Tibial artery (tissue), 4 donors: ENCODE results near the gene ERRFI1.
A peak's percentile ranks its signal among the peaks of the same experiment; 100 is the strongest.
"Not testable (repeated sequence)": the region's sequence is repeated elsewhere in the genome, so short reads cannot be mapped to it uniquely, and the experiment has no call there.

Experiments
- DNase-seq, 2 donors: peaks; one replicate each; pipeline ENCODE4 v3.0.0-alpha.2; 2019
- H3K27ac ChIP-seq, 2 donors: fragments of 200-600 bp; sonication (generic) in 1 of 2; 1 replicate in 1 of 2; 2 replicates in 1 of 2; pipeline ENCODE4 v1.5.1; 2018 to 2019; ENCODE audit warnings: mild to moderate bottlenecking in 1 of 2
- H3K27me3 ChIP-seq, 2 donors: fragments of 200-600 bp; sonication (generic) in 1 of 2; one replicate each; pipeline versions ENCODE4 v1.5.1 to v1.6.0; 2016 to 2019
- H3K36me3 ChIP-seq, 3 donors: fragments of 200-600 bp; sonication (generic) in 2 of 3; one replicate each; pipeline ENCODE4 v1.5.1; 2016 to 2019; ENCODE audit warnings: mild to moderate bottlenecking in 2 of 3
- H3K4me1 ChIP-seq, 4 donors: fragments of 200-600 bp; sonication (generic) in 2 of 4; 1 replicate in 3 of 4; 2 replicates in 1 of 4; pipeline ENCODE4 v1.5.1; 2016 to 2019
- H3K4me3 ChIP-seq, 2 donors: fragments of 200-600 bp; sonication (generic) in 1 of 2; 1 replicate in 1 of 2; 2 replicates in 1 of 2; pipeline ENCODE4 v1.5.1; 2018 to 2019; ENCODE audit warnings: mild to moderate bottlenecking in 2 of 2
- H3K9me3 ChIP-seq, 3 donors: fragments of 200-600 bp; sonication (generic) in 1 of 3; one replicate each; pipeline ENCODE4 v1.5.1; 2016 to 2019
- intact Hi-C: fragments of 100-400 bp; cut with DNase I; formaldehyde crosslinking; loops from one replicate; pipeline ENCODE4 v1.15.0; 2023; ENCODE audit warnings: low total_unique reads
- TF ChIP-seq, protein P1 (sequence below), 2 experiments: fragments of 200-600 bp in 1 of 2; fragments of 450-650 bp in 1 of 2; IDR thresholded peaks; one replicate each; pipeline ENCODE4 v1.5.1; 2017 to 2019; ENCODE audit warnings: antibody characterized with exemption in 2 of 2, mild to moderate bottlenecking in 1 of 2, moderate library complexity in 1 of 2

ERRFI1 gene

GRCh38 chr1:8059161-8059622 is 33.1 kb upstream of the ERRFI1 start:
- Histone ChIP-seq H3K27ac (peak overlapping the region; percentile 67 to 84), H3K36me3 (no peaks in the 10 kb centered on the region), H3K4me3 (no peak overlapping the region), H3K4me1 (peaks cover 0 to 78% (median 36%) of the 10 kb centered on the region in 4 donors), H3K9me3 (no peaks in the 10 kb centered on the region), H3K27me3 (no peaks in the 10 kb centered on the region)
- intact Hi-C loops, result no loop called here
- no peak for DNase-seq
- TF ChIP-seq, protein P1, sequence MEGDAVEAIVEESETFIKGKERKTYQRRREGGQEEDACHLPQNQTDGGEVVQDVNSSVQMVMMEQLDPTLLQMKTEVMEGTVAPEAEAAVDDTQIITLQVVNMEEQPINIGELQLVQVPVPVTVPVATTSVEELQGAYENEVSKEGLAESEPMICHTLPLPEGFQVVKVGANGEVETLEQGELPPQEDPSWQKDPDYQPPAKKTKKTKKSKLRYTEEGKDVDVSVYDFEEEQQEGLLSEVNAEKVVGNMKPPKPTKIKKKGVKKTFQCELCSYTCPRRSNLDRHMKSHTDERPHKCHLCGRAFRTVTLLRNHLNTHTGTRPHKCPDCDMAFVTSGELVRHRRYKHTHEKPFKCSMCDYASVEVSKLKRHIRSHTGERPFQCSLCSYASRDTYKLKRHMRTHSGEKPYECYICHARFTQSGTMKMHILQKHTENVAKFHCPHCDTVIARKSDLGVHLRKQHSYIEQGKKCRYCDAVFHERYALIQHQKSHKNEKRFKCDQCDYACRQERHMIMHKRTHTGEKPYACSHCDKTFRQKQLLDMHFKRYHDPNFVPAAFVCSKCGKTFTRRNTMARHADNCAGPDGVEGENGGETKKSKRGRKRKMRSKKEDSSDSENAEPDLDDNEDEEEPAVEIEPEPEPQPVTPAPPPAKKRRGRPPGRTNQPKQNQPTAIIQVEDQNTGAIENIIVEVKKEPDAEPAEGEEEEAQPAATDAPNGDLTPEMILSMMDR (IDR thresholded peaks at IDR 0.05), result no peak

- H3K27ac ChIP-seq, result peak overlapping the region; percentile 21 to 84
- intact Hi-C loops, H3K9me3 ChIP-seq, H3K27me3 ChIP-seq, DNase-seq, H3K4me3 ChIP-seq, H3K36me3 ChIP-seq: not testable (repeated sequence)
- peaks cover 0 to 77% (median 37%) of the 10 kb centered on the region in 4 donors for H3K4me1 ChIP-seq
Measured at GRCh38 chr1:8057779-8058178, 31.7 kb upstream of the ERRFI1 start.

DNA sequence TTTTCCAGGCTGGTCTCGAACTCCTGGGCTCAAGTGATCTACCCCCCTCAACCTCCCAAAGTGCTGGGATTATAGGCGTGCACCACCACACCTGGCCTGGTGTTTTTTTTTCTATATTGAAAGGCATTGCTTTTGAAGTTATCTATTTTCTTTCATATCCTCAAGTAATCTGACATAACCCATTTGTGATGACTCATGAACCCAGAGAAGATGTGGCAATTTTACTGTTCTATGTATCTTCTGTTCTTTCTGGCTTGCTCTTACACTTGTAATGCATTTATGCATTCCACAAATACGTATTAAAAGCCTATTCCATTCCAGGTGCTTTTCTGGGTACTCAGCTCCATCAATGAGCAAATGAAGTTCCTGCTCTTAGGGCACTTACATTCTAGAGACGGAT is 29.9 kb upstream of the ERRFI1 start:
- no peaks in the 10 kb centered on the region for H3K9me3 ChIP-seq
- TF ChIP-seq, protein P1 (IDR thresholded peaks at IDR 0.05), result no peak
- no peaks in the 10 kb centered on the region for H3K36me3 ChIP-seq
- H3K27me3 ChIP-seq, result no peaks in the 10 kb centered on the region
- intact Hi-C loops, result no loop called here
- no peak overlapping the region for H3K4me3 ChIP-seq
- no peak for DNase-seq
- peaks cover 0 to 61% (median 30%) of the 10 kb centered on the region in 4 donors for H3K4me1 ChIP-seq
- no peak overlapping the region for H3K27ac ChIP-seq

GRCh38 chr1:8053878-8054567 is 27.9 kb upstream of the ERRFI1 start:
- no peak overlapping the region for H3K4me3 ChIP-seq
- no peak for DNase-seq
- H3K36me3 ChIP-seq, result no peaks in the 10 kb centered on the region
- H3K27ac ChIP-seq, result peak overlapping the region; percentile 48 to 56
- H3K27me3 ChIP-seq, result no peaks in the 10 kb centered on the region
- H3K4me1 ChIP-seq, result peaks cover 0 to 41% (median 13%) of the 10 kb centered on the region in 4 donors
- TF ChIP-seq, protein P1 (IDR thresholded peaks at IDR 0.05), result no peak
- intact Hi-C loops, result no loop called here
- H3K9me3 ChIP-seq, result no peaks in the 10 kb centered on the region

DNA sequence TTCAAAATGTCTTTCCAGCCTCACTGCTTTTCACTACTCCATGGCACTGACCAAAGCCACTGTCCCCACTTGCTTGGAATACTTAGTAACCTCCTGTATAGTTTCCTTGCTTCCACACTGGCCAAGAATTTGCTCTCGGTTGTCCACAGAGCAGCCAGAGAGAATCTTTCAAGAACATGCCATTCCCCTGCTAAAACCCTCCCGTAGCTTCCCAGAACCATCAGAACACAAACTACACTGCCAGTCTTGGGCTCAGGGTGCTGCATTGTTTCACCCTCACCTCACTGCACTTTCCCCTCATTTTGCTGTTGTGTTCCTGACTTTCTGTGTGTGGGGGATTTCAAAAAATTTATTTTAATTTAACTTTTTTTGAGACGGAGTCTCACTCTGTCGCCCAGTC is 25.5 kb upstream of the ERRFI1 start:
- Histone ChIP-seq H3K27ac (peak overlapping the region in 1 of 2 donors; percentile 24), H3K4me1 (peaks cover 0 to 45% (median 19%) of the 10 kb centered on the region in 4 donors), H3K27me3 (no peaks in the 10 kb centered on the region), H3K4me3 (no peak overlapping the region), H3K36me3 (no peaks in the 10 kb centered on the region), H3K9me3 (no peaks in the 10 kb centered on the region)
- DNase-seq, result no peak
- intact Hi-C loops, result no loop called here
- TF ChIP-seq, protein P1 (IDR thresholded peaks at IDR 0.05), result no peak

DNA sequence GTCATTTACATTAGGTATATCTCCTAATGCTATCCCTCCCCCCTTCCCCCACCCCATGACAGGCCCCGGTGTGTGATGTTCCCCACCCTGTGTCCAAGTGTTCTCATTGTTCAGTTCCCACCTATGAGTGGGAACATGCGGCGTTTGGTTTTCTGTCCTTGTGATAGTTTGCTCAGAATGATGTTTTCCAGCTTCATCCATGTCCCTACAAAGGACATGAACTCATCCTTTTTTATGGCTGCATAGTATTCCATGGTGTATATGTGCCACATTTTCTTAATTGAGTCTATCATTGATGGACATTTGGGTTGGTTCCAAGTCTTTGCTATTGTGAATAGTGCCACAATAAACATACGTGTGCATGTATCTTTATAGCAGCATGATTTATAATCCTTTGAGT is 23.1 kb upstream of the ERRFI1 start:
- H3K27ac ChIP-seq, H3K9me3 ChIP-seq, intact Hi-C loops, H3K27me3 ChIP-seq, H3K4me3 ChIP-seq, H3K36me3 ChIP-seq, DNase-seq: not testable (repeated sequence)
- H3K4me1 ChIP-seq, result peaks cover 0 to 41% (median 22%) of the 10 kb centered on the region in 4 donors
